ENCODE results near the gene NKAIN2.

Gene NKAIN2

DNA sequence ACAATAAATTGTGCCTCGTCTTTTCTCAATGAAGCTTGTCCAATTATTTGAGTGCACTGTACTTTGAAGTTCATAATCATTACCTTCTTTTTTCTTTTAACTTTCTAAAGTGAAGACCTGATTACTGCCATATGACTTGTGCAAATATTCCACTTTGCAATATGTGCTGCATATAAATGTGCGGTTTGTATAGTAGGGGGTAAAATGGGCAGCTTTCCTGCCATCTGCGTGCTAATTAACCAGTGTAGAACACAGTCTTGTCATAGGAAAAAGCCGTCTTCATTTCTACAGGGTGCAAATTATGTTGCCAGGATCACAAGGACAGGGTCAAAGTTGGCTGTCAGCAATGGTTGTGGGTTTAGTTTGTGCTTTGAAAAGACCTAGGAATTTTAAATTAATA is 397.0 kb downstream of the NKAIN2 start:
- no peak overlapping the region for H3K4me3 ChIP-seq (ENCODE audit: low read depth, low read length)
- TF ChIP-seq, protein P1, sequence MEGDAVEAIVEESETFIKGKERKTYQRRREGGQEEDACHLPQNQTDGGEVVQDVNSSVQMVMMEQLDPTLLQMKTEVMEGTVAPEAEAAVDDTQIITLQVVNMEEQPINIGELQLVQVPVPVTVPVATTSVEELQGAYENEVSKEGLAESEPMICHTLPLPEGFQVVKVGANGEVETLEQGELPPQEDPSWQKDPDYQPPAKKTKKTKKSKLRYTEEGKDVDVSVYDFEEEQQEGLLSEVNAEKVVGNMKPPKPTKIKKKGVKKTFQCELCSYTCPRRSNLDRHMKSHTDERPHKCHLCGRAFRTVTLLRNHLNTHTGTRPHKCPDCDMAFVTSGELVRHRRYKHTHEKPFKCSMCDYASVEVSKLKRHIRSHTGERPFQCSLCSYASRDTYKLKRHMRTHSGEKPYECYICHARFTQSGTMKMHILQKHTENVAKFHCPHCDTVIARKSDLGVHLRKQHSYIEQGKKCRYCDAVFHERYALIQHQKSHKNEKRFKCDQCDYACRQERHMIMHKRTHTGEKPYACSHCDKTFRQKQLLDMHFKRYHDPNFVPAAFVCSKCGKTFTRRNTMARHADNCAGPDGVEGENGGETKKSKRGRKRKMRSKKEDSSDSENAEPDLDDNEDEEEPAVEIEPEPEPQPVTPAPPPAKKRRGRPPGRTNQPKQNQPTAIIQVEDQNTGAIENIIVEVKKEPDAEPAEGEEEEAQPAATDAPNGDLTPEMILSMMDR (IDR thresholded peaks at IDR 0.05; ENCODE audit: low read depth, low read length) = no peak

- no peak overlapping the region for H3K4me3 ChIP-seq (ENCODE audit: low read depth, low read length)
- TF ChIP-seq, protein P1 (IDR thresholded peaks at IDR 0.05; ENCODE audit: low read depth, low read length) = no peak
These were observed 399.6 kb downstream of the NKAIN2 start for GRCh38 chr6:124203101-124203811.

GRCh38 chr6:124203812-124204167 is 400.1 kb downstream of the NKAIN2 start:
- H3K4me3 ChIP-seq (ENCODE audit: low read depth, low read length) = no peak overlapping the region
- TF ChIP-seq, protein P1 (IDR thresholded peaks at IDR 0.05; ENCODE audit: low read depth, low read length) = no peak

DNA sequence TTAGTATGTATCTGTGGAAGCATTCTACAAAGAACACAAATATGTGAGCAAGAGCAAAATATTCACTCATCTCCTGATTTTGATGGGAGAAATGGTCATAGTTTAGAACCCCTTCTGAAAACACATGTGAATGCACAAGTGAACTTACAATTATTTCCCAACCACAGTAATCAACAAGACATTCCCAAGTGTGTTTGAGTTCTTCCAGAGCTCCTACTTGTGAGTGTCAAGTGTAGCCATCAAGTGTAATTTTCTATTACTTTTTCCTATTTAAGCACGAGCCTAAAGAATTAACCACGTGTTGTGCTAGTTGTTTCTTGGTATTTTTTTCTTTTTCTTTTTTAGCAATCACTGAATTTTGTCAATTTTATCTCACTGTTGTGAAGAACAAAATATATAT is 402.3 kb downstream of the NKAIN2 start:
- no peak overlapping the region for H3K4me3 ChIP-seq (ENCODE audit: low read depth, low read length)
- TF ChIP-seq, protein P1 (IDR thresholded peaks at IDR 0.05; ENCODE audit: low read depth, low read length) = no peak

- TF ChIP-seq, protein P1 (IDR thresholded peaks at IDR 0.05; ENCODE audit: low read depth, low read length) = no peak
- H3K4me3 ChIP-seq (ENCODE audit: low read depth, low read length) = no peak overlapping the region
These were observed 420.1 kb downstream of the NKAIN2 start for GRCh38 chr6:124223611-124224345.

GRCh38 chr6:124226396-124226795 is 422.7 kb downstream of the NKAIN2 start:
- TF ChIP-seq, protein P1 (IDR thresholded peaks at IDR 0.05; ENCODE audit: low read depth, low read length) = no peak
- H3K4me3 ChIP-seq (ENCODE audit: low read depth, low read length) = no peak overlapping the region

DNA sequence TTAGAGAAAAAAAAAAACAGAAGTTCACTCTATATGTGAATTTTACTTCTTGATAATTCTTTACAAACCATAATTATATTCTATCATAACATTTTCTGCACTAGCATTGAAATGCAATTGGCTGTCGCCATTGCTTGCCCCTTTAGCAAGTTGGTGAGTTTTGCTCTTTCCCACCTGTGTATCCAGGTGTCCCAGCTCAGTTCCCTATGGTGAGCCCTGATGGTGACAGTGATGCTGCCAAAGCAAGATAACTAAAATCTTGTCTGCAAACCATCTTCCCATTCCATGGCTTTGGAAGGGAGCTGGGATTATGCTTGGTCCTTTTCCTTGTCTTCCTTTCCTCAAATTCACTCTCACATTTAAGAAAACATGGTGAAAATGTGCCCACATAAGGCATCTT is 429.6 kb downstream of the NKAIN2 start:
- TF ChIP-seq, protein P1 (IDR thresholded peaks at IDR 0.05; ENCODE audit: low read depth, low read length) = no peak

More for the DNA sequence above, 429.6 kb downstream of the NKAIN2 start:
- no peak overlapping the region for H3K4me3 ChIP-seq (ENCODE audit: low read depth, low read length)
